Measurements from ENCODE around the gene MRPS18A.

DNA sequence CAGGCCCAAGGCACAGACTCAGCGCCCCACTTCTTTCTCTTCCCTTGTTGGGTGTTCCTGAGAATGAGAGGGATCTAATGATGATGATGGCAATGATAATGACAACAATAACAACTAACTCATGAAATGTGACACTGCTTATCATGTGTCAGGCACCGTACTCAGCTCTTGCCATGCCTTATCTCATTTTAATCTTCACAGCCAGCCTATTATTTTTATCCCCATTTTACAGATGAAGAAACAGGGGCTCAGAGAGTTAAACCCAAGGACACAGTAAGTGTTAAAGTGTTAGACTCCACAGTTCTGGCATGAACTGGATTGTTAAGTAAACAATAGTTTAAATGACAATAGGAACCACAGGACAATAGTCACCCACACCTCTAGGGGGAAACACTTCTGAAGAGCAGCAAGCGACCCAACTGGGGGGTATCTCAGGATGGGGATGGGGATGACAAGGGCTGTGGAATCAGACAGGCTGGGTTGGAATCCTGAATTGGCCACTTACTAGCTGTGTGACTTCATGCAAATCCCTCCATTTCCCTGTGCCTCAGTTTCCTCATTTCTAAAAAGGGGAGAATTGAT lies 30.3 kb downstream of the MRPS18A start:
- TF ChIP-seq POLR2AphosphoS5 (IDR thresholded peaks at IDR 0.05) (no peak), POLR2A (IDR thresholded peaks at IDR 0.05; ENCODE audit: low read depth) (no peak), EP300 (IDR thresholded peaks at IDR 0.05) (no peak)
- TF ChIP-seq, protein P1, sequence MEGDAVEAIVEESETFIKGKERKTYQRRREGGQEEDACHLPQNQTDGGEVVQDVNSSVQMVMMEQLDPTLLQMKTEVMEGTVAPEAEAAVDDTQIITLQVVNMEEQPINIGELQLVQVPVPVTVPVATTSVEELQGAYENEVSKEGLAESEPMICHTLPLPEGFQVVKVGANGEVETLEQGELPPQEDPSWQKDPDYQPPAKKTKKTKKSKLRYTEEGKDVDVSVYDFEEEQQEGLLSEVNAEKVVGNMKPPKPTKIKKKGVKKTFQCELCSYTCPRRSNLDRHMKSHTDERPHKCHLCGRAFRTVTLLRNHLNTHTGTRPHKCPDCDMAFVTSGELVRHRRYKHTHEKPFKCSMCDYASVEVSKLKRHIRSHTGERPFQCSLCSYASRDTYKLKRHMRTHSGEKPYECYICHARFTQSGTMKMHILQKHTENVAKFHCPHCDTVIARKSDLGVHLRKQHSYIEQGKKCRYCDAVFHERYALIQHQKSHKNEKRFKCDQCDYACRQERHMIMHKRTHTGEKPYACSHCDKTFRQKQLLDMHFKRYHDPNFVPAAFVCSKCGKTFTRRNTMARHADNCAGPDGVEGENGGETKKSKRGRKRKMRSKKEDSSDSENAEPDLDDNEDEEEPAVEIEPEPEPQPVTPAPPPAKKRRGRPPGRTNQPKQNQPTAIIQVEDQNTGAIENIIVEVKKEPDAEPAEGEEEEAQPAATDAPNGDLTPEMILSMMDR (IDR thresholded peaks at IDR 0.05): no peak
